GM19397 (cell line): Measurements from ENCODE around the gene PTER.
A peak's percentile ranks its signal among the peaks of the same experiment; 100 is the strongest.

Source experiments
- ATAC-seq: cut with Tn5 transposase; IDR thresholded peaks from one replicate; pipeline ENCODE4 v1.9.1; 2021; ENCODE audit warnings: mild to moderate bottlenecking, moderate library complexity; ENCODE audit not compliant: unreplicated experiment

PTER gene, protein sequence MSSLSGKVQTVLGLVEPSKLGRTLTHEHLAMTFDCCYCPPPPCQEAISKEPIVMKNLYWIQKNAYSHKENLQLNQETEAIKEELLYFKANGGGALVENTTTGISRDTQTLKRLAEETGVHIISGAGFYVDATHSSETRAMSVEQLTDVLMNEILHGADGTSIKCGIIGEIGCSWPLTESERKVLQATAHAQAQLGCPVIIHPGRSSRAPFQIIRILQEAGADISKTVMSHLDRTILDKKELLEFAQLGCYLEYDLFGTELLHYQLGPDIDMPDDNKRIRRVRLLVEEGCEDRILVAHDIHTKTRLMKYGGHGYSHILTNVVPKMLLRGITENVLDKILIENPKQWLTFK

DNA sequence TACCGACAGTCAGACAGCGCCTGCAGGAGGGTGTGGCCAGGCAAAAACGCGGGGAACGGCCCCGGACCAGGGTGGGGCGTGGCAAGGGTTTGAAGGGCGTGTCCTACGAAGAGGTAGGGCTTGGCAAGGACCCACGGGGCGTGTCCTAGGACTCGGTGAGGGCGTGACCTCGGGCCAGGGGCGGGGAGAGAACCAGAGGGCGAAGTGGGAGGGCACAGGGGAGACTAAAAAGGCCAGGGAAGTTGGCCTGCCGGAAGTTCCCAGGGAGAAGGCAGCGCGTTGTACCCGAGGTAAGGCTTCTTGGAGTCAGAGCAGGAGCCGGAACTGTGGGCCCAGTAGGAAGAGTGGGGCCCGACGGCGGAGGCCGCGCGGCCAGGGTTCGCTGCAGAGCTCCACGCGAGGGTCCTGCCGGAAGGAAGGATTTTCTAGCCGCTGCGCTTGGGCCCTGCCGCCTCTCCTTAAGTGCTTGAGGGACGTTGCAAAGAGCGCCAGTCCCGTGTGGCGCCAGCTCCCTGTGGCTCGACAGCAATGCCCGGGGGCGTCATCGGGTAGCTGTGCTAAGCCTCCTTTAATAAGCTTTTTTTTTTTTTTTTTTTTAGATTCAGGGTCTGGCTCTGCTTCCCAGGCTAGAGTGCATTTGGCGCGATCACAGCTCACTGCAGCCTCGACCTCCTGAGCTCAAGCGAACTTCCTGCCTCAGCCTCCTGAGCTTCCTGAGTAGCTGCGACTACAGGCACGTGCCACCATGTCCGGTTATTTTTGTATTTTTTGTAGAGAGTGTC is at the start of gene PTER:
Gene PTER (plus strand): TSS at position 253 of the 782 bp plus-strand sequence. CDS start 47,375 bp downstream, outside the sequence.
- peak; percentile 98 for ATAC-seq

DNA sequence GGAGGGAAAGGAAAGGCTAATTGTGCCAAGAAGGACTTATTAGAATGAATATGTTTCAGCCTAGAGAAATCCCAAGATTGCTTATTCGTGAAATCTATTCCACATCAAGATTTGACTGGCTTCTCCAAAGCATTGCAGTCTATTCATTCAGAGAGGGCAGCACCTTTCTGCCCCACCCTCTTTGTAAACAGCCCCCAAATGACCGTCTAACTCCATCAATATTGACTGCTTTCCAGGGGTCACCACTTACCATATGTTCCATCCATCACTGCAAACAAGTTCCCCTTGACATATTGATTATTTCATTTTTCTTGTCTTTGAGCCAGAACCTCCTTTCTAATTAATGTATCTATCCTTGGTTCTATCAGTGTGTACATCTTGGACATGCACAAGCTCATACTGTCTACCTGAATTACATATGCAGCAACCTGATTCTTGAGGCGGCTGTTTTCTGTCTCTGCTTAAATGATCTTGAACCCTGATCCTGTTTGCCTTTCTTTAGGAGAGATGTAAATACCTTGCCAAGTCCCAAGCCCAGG is 44.2 kb upstream of the PTER start:
- no peak for ATAC-seq

DNA sequence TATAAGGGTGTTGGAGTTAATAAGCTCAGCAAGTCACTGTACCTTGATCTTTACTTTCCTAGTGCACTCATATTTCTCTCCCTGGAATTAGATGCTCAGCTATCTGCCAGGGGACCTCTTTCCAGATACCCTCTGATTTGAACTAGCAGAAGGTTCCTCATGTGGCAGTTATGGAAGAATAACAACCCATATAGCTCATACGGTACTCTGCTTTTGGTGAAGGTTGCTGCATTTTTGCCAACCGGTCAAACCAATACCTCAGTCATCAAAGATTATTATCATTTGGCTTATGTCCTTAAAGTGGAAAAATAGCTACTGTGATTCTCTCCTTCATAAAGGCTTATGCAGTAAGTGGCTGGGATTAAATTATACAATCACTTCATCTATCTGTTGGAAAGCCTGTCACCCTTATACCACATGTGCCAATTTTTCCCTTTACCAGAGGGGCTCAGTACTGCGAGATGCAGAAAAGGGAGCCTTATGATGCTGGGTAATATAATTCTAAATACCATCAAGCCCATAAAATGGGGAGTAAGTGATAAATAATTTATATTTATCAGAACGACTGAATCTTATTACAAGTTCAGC is 43.4 kb upstream of the PTER start:
- no peak for ATAC-seq

DNA sequence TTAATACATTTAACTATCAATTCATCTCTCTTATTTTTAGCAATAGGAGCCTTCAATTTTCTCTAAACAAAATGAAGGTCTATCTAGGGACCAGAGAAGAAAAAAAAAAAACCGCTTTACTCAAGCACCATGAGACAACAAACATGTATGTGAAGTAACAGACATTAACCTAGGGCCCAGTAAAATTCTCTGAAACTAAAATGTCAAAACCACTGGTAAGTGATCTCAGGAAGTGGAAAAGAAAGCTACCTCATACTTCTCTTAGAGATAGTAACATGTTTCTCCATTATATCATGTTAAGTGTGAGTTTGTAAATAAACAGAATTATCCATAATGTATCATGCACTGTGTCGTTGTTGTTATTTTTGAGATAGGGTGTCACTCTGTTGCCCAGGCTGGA is 35.4 kb upstream of the PTER start:
- no peak for ATAC-seq

- no peak for ATAC-seq
Observed at GRCh38 chr10:16408379-16408778, 28.4 kb upstream of the PTER start.

GRCh38 chr10:16417341-16417740 is 19.5 kb upstream of the PTER start:
- ATAC-seq = no peak

DNA sequence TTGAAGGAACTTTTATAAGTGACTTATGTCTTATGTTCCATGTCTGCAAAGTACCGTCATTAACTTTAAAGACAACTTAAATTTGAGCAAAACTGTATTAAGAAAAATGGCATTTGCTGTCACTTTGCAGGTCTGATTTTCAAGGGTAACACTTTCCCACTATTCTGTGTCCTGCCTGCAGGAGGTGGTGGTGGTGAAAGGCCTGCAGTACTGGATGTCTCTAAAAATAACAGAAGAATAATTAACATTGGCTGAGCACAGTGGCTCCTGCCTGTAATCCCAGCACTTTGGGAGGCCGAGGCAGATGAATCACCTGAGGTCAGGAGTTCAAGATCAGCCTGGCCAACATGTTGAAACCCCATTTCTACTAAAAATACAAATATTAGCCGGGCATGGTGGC is 13.2 kb upstream of the PTER start:
- no peak for ATAC-seq

DNA sequence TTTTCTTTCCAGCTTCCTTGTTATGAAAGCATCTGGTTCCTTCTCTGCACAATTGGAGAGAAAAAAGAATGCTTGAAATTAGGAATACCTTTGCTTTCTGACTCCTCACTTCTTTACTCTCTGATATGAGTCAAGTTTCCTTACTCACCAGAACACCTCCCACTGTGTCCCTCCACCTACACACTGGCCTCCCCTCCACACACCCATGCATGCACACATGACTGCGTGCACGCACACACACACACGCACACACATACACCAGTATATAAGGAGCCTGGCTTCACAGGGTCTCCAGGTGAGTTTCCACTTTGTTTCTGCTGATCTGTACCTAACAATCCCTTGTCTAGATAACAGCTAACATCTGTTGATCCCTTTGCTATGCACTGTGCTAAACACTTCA is 11.4 kb upstream of the PTER start:
- no peak for ATAC-seq

- no peak for ATAC-seq
Observed at GRCh38 chr10:16429539-16429938, 7.3 kb upstream of the PTER start.

DNA sequence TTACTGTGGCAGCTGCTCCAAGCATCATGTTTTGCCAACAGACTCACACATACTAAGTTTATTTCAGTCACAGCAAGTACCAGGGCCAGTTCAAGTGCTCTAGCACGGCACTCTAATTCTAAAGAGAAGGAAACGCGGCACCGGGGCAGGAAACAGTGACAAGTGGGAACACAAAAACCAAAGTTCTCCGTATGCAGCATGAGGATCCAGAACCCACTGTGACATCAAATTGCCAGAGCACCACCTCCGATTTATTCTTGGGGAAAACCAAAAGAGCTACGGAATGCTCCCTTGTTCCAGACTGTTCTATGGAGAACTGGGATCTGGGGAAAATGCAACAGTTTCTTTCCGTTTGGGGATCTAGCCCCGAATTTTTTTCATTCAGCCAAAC is 448 bp upstream of the PTER start:
- peak; percentile 3 for ATAC-seq

DNA sequence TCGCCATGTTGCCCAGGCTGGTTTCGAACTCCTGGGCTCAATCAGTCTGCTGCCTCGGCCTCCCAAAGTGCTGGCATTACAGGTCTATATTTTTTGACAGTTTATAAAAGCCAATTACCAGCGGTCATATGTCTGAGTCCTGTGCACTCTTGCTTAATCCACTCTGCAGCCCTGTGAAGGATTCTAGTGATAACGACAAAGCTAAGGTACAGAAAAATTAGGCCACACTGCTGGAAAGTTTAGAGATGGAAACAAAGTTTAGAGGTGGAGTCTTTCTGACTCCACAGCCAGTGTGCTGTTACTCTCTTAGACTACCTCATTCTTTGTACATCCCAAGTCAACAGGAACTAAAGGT is 707 bp downstream of the PTER start:
- ATAC-seq = no peak

DNA sequence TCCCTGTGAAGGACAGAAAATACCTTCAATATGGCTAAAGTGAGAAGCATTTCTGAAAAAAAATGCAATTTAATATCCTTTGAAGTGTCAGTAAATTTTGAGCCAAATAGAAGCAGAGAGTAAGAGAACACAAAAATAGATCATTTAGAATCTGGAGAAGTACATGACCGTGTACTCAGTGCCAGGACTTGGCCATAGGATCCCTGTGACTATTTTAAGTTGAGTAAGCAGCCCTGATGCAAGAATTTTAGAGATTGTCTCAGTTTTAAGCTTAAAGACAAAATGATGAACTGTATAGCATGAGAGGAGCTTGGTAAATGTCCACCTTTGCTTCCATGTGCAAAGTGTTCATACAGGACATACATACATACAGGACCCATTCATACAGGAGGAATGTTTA is 2.5 kb downstream of the PTER start:
- no peak for ATAC-seq

DNA sequence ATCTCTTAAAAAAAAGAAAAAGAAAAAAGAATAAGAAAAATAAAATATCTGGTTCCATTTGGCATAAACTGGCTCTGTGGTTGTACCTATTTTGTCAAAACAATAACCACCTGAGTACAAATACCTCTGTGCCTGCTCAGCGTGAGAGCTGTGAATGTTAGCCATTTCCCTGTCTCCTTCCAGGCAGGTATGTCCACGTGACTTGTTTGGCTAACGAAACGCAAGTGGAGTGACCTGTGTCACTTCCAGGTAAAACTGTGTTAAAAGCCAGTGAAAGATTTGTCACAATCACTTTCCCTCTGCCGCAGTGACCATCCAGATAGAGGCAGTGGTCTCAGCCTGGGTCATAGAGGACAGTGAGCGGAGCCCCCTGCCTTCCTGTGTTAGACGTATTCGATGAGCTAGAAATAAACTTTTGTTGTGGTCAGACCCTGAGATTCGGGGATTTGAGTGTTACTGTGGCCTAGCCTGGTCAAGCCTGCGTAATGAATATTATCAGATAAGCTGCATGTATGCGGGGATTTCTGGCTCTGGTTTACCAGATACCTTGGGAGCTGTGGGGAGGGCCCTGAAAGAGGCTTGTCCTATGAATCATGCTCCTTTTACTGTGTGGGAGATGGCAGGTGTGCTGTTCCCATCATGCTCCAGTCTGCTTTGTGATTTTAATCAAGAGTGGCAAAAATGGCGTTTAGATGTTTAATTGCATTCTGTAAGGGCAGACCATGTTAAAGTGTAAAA is 3.8 kb downstream of the PTER start:
- no peak for ATAC-seq

- no peak for ATAC-seq
Observed at GRCh38 chr10:16441173-16441840, 4.5 kb downstream of the PTER start.

DNA sequence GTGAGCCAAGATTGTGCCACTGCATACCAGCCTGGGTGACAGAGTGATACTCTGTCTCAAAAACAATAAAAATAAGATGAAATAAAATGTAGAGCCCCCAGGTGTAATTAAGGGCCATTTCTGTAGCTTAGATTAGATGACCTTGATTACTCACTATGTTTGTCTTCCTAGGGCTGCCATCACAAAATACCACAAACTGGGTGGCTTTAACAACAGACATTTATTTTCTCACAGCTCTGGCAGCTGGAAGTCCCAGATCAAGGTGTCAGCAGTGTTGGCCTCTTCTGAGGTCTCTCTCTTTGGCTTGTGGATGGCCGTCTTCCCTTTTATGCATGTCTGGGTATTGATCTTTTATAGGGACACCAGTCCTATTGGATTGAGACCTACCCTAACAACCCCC is 6.1 kb downstream of the PTER start:
- no peak for ATAC-seq

DNA sequence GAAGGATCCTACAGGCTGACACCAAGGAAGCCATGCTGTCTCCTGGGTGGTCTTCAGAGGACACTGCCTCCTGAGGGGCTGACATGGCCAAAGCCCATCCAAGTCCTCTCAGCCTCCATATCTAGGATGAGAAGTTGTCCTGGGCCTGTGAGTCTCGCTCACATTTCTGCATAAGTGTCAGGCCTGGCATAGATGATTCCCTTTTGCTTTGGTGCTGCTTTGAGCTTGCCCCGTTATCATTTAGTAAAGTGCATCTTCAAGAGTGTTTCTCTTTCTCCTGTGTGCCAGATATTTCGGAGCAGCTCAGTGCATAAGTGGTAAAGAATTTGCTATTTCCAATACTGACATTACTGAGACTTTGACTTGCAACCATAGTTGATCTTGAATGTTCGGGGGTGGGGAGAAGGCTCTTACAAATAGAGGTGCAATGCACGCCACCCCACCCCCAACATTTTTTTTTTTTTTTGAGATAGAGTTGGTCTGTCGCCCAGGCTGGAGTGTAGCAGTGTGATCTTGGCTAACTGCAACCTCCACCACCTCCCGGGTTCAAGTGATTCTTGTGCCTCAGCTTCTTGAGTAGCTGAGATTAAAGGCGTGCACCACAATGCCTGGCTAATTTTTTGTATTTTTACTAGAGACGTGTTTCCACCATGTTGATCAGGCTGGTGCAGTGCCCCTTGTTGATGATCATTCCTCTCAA is 9.1 kb downstream of the PTER start:
- ATAC-seq = no peak

- ATAC-seq = no peak
Observed at GRCh38 chr10:16449454-16449853, 12.6 kb downstream of the PTER start.

DNA sequence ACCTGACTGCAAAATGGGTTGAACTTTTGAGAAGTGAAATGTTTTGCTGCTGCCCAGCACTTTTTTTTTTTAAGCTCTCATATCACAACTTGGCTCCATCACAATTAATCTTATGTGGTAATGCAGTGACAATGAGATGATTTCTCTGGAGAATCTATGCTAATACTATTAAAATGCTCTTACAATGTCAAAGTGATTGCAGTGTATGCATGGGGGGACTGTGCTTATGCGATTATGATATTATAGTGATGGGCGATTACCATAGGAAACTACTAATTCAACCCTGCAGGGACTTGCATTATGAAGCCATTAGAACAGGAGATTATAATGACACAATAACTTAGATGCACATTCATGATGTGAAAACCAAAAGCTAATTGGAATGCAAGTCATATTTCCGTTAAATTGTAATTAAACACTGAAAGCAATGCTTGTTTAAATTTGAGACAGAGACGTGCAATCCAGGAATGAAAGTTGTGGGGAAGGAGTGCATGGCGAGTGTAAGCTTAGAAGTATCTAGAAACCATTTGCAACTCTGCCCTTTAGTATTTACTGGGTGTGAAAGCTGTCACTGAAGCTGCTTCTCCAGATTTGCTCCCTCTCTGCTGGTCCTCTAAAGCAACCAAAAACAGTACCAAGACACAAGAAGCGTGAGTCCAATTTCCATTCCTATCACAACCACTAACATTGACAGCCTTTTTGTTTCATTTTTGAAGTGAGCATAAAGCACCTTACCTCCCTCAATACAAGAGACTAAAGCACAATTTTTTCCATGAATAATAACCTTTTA is 21.6 kb downstream of the PTER start:
- ATAC-seq = no peak

DNA sequence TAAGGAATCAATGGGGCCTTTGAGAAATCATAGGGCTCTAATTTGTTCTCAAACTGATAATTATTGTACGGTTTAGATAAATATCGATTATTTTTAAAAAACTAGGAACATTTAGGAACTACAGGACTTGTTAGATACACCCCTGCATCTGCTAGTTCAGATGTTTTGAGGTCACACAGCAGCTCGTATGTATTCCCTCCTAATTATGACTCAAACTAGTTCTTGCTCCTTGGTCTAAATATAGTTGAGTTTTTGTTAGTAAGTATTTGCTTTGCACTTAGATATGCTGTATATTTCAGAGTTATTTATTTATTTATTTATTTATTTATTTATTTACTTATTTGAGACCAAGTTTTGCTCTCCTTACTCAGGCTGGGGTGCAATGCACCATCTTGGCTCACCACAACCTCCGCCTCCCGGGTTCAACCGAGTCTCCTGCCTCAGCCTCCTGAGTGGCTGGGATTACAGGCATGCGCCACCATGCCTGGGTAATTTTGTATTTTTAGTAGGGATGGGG is 22.7 kb downstream of the PTER start:
- no peak for ATAC-seq
